Measurements from ENCODE around the gene FH. TPM values are rescaled to one million over a fixed set of nuclear protein-coding genes. Genes with fewer than 3 reads are reported as not detected.

The FH gene
- total RNA-seq, 1 experiment from 2014 or later = 73.6 TPM

DNA sequence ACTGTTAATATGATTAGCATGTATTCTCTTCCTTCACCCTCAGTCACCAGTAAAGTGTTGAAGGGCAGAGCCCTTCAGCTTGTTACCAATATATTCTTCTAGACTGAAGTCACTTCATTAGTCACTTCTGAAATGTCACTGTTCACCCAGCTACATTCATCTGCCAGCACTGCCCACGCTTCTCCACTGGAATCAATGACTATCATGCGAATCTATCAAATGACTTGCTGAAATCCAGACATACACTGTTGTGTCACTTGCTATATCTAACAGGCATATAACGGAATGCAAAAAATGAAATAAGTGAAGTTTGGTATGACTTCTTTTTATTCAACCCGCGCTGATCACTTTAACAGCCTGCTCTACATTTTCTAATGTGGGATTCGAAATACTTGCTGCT, 16.1 kb downstream of the FH start:
- POLR2A ChIA-PET (ENCODE audit: low non-redundant PET) = no interaction called here
- no TSS peak for BruUV-seq (replicated peaks)
- peaks cover 24% of the 10 kb centered on the region for H3K36me3 ChIP-seq (ENCODE audit: insufficient read depth, low read length, poor library complexity, severe bottlenecking)

DNA sequence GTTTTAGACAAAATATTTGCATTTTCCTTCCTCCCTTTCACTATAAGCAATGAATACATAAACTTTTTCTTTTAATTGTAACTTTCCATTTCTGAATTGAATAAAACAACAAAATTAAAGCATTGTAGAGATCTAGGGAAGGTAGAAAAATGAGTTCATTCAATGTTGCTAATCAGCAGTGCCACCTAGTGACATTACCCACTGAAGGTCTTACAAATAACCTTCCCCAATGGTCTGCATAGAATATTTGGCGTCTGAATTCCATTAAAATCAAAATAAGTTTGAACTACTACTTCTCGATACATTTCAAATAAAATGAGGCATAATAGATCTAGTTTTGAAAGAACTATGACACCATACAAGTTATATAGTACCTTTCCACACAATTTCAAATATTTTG, 19.6 kb downstream of the FH start:
- H3K9me3 ChIP-seq (ENCODE audit: low read depth, low read length, poor library complexity, severe bottlenecking) = no peaks in the 10 kb centered on the region
- H3K4me3 ChIP-seq (ENCODE audit: low read depth, low read length, poor library complexity, severe bottlenecking) = no peak overlapping the region
- DNase-seq (ENCODE audit: low spot score) = peak; percentile 20
- ChIA-PET POLR2A (ENCODE audit: low non-redundant PET) (no interaction called here), CTCF (no interaction called here)
- TF ChIP-seq, protein P1, sequence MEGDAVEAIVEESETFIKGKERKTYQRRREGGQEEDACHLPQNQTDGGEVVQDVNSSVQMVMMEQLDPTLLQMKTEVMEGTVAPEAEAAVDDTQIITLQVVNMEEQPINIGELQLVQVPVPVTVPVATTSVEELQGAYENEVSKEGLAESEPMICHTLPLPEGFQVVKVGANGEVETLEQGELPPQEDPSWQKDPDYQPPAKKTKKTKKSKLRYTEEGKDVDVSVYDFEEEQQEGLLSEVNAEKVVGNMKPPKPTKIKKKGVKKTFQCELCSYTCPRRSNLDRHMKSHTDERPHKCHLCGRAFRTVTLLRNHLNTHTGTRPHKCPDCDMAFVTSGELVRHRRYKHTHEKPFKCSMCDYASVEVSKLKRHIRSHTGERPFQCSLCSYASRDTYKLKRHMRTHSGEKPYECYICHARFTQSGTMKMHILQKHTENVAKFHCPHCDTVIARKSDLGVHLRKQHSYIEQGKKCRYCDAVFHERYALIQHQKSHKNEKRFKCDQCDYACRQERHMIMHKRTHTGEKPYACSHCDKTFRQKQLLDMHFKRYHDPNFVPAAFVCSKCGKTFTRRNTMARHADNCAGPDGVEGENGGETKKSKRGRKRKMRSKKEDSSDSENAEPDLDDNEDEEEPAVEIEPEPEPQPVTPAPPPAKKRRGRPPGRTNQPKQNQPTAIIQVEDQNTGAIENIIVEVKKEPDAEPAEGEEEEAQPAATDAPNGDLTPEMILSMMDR (conservative IDR thresholded peaks at IDR 0.05; ENCODE audit: low read depth, low read length) = peak; percentile 54
- TF ChIP-seq EZH2 (IDR thresholded peaks at IDR 0.05; ENCODE audit: borderline replicate concordance, low read depth, low read length, poor library complexity, severe bottlenecking) = no peak
- H3K36me3 ChIP-seq (ENCODE audit: insufficient read depth, low read length, poor library complexity, severe bottlenecking) = peaks cover 17% of the 10 kb centered on the region
- no TSS peak for BruUV-seq (replicated peaks)
- no peaks in the 10 kb centered on the region for H3K4me1 ChIP-seq (ENCODE audit: insufficient read depth, low read length, poor library complexity, severe bottlenecking)
- H3K27ac ChIP-seq (ENCODE audit: low read depth, low read length, poor library complexity, severe bottlenecking) = no peak overlapping the region
- H3K27me3 ChIP-seq (replicated peaks; ENCODE audit: insufficient read depth, low read depth, low read length, poor library complexity) = no peaks in the 10 kb centered on the region
- intact Hi-C loops (cut with micrococcal nuclease; ENCODE audit: unreplicated experiment) = loop anchor here (5.0 kb wide), 1 partner anchor 613 kb away; no protein-coding TSS in a partner anchor

More for the DNA sequence above, 16.1 kb downstream of the FH start:
- TF ChIP-seq, protein P1 (conservative IDR thresholded peaks at IDR 0.05; ENCODE audit: low read depth, low read length) = no peak
- no peak for TF ChIP-seq EZH2 (IDR thresholded peaks at IDR 0.05; ENCODE audit: borderline replicate concordance, low read depth, low read length, poor library complexity, severe bottlenecking)
- no peaks in the 10 kb centered on the region for H3K27me3 ChIP-seq (replicated peaks; ENCODE audit: insufficient read depth, low read depth, low read length, poor library complexity)
- no peak for DNase-seq (ENCODE audit: low spot score)
- H3K4me1 ChIP-seq (ENCODE audit: insufficient read depth, low read length, poor library complexity, severe bottlenecking) = no peaks in the 10 kb centered on the region
- intact Hi-C loops (cut with micrococcal nuclease; ENCODE audit: unreplicated experiment) = loop anchor here (5.0 kb wide), 1 partner anchor 616 kb away; no protein-coding TSS in a partner anchor
- no peak overlapping the region for H3K27ac ChIP-seq (ENCODE audit: low read depth, low read length, poor library complexity, severe bottlenecking)
- H3K9me3 ChIP-seq (ENCODE audit: low read depth, low read length, poor library complexity, severe bottlenecking) = no peaks in the 10 kb centered on the region
- CTCF ChIA-PET = no interaction called here
- no peak overlapping the region for H3K4me3 ChIP-seq (ENCODE audit: low read depth, low read length, poor library complexity, severe bottlenecking)

DNA sequence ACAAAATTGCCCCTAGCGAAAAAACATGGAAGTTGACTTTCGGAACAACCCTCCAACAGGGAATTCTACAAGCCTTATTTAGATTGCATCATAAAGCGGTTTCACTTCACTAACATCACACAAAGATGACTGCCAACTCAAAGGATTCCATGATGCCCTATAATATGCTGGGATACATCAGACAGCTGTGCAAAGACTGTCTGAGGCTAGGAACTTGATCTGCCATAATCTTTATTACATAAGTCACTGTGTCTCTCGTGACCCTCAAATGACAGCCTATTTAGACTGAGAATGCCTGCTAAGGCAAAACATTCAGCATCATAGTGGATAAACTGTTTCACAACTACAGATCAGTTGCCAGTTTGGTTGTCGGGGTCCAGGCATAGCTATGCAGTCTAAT, 23.8 kb downstream of the FH start:
- Histone ChIP-seq H3K9me3 (ENCODE audit: low read depth, low read length, poor library complexity, severe bottlenecking) (no peaks in the 10 kb centered on the region), H3K27ac (ENCODE audit: low read depth, low read length, poor library complexity, severe bottlenecking) (no peak overlapping the region), H3K4me1 (ENCODE audit: insufficient read depth, low read length, poor library complexity, severe bottlenecking) (no peaks in the 10 kb centered on the region), H3K27me3 (replicated peaks; ENCODE audit: insufficient read depth, low read depth, low read length, poor library complexity) (no peaks in the 10 kb centered on the region), H3K36me3 (ENCODE audit: insufficient read depth, low read length, poor library complexity, severe bottlenecking) (peaks cover 14% of the 10 kb centered on the region), H3K4me3 (ENCODE audit: low read depth, low read length, poor library complexity, severe bottlenecking) (no peak overlapping the region)
- ChIA-PET CTCF (no interaction called here), POLR2A (ENCODE audit: low non-redundant PET) (no interaction called here)
- TF ChIP-seq, protein P1 (conservative IDR thresholded peaks at IDR 0.05; ENCODE audit: low read depth, low read length) = no peak
- TF ChIP-seq EZH2 (IDR thresholded peaks at IDR 0.05; ENCODE audit: borderline replicate concordance, low read depth, low read length, poor library complexity, severe bottlenecking) = no peak
- no TSS peak for BruUV-seq (replicated peaks)
- intact Hi-C loops (cut with micrococcal nuclease; ENCODE audit: unreplicated experiment) = no loop called here
- DNase-seq (ENCODE audit: low spot score) = no peak

All from A673 (cell line).